ENCODE data around the gene SEZ6L.

Gene SEZ6L

DNA sequence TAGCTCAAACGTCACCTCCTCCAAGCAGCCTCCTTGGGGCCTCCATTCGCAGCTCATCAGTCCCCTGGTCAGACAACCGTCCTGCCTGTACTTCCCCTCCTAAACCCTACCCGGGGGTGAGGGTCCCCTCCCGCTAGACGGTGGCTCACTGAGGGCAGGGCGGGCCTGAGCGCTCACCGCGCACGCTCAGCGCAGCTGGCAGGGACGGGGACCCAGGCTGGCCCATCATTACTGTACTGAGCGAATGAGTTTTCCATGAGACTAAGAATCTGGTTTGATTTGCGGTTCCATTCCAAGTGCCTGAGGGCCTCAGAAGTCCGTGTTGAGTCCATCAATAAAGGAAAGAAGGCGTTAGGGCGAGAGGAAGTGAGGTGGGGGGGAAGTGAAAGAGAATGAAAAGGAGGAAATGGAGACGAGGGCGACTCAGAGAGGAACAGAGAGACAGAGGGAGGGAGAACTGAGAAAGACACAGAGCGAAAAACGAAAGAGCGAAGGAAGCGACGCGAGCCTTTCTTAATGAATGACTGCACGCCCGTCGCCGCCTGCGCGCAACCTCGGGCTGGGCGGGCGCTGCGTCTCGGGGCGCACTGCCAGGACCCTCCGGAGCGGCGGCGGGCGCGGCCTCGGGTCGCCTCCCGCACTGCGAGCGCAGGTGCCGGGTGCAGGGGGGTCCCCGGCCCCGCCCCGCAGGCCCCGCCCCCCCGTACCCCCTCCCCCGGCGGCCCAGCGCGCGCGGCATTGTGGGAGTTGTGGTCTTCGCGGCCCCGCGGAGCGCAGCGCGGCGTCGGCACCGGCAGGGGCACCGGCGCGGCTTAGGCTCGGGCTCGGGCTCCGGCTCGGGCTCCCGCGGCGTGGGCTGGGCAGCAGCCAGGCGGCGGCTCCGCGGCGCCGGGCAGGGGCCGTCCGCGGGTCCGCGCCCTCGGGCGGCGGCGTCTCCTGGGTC, 259.5 kb downstream of the SEZ6L start, which contains the start of gene ASPHD2:
Gene ASPHD2 (plus strand): TSS at position 746 of the 943 bp plus-strand sequence. CDS start 4,356 bp downstream, outside the sequence.
- peak; percentile 69 for DNase-seq (ENCODE audit: low read depth)

DNA sequence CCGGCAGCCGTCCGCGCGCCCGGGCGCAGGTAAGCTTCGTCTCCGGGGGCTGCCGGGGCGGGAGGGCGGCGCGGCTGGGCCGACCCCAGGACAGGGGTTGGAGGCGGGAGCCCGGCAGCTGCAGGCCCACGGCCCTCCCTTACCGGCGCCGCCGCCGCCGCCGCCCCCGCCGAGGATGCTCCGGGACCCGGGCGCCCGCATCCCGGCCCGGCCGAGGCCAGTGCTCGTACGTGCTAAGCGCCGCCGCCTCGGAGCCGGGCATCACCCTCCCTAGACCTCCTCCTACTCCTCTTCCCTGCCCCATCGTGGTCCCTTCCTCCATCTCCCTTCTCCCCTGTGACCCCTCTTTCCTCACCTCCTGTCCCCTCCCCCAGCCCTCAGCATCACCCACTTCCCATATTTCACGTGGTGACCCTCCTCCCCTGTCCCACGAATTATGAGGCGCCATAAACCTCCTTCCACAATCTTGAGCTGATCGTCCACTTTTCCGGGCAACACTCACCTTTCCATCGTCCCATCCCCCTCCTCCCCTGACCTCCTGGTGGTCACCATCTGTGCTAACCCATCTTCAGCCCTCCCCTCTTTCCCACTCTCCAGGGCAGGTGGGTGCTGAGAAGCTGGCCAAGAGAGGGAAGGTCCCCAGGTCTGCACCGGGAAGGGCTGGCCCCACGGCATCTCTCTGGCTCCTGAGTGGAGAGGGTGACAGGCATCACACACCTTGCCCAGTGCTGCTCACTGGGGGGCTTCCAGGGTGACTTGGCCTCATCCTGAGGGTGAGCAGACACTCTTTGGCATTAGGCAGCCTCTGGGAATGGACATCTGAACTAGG, 260.4 kb downstream of the SEZ6L start:
- peak; percentile 6 for DNase-seq (ENCODE audit: low read depth)

DNA sequence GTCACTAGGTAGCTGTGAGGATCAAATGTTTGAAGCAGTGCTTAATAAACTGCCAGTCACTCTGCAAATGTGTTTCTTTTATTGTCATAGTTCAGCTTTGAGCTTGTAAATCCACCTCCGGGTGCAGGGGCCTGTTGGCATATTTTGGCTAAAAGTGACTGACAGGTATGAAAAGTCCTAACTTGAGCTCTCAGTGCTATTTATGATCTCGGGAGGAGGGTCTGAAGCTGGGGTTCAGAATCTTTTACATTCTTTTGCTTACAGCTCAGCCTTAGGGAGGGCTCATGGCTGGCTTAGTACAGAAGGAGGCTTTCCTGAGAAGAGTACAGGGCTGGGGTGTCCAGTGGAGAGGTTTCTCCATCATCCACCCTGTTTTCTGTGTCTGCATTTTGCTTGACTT, 261.3 kb downstream of the SEZ6L start:
- DNase-seq (ENCODE audit: low read depth): no peak

DNA sequence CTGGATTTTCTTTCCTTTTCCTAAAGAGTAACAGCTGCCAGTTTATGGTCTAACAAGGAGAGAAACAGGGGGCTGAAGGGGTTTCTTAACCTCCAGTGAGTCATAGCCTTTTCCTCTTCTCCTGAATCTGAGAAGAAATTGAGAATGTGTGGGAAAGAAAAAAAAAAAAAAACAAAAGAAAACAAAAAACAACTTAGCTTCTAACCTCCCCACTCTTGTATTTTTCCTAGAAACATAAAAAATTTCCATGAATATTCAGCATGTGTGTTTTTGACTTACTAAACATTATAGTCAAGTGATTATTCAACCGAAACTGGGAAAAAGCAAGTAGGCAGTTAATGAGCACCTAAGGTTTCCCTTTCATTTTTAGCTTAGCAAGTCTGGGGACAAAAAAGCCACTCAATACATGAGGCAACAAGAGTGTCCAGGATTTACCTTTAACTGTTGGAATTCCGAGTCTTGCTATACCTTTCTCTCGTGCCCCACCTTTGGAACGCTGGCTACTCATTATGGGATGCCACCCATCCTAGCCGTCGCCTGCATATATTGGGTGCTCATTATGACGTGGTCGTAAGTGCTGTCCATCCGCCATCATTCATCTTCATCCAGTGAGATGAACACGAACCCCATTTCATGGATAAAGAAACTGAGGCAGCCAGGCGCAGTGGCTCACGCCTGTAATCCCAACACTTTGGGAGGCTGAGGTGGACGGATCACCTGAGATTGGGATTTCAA, 262.2 kb downstream of the SEZ6L start:
- DNase-seq (ENCODE audit: low read depth): peak; percentile 32

DNA sequence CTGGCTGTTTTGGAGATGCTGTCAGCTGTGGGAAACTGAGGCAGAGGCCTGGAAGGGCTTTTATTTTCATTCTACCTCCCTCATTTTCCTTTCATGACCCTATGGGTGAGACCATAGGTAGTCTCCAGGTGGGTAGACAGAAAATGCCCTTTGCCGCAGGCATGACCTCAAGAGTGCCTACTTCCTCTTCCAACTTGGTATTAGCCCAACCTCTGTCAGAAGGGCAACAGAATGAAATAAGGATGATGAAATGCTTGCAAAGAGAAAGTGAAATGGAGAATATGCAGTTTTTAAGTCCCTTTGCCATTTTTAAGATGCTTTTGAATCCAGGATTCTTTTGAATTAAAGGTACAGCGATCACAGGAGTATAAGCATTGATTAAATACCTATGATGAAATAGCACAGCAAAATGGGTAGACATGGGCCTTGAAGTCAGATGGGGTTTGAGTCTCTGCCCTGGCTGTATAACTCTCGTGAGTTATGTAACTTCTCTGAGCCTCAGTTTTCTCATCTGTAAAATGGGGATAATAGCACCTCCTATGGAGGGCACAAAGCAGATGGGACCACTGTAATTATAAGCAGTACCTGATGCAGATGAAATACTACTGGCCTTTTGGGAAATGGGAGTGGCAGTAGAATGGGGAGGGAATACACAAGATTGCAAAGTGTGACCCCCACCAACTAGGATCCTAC, 263.5 kb downstream of the SEZ6L start:
- DNase-seq (ENCODE audit: low read depth): no peak
